PFSK-1 (cell line): ENCODE data around the gene CAPN7.

Experiments
- POLR2AphosphoS5 ChIP-seq: IDR thresholded peaks from 2 replicates; pipeline ENCODE4 v1.6.1; 2012; ENCODE audit warnings: low read depth, mild to moderate bottlenecking, control low read depth, low read length, moderate library complexity
- REST ChIP-seq, 2 experiments: IDR thresholded peaks; 2 replicates each; pipeline versions ENCODE4 v1.6.1 to v1.8.0; 2011 to 2012; ENCODE audit warnings: low read depth in 2 of 2, low read length in 2 of 2, control low read depth in 1 of 2, inconsistent platforms in 1 of 2, mild to moderate bottlenecking in 1 of 2, moderate library complexity in 1 of 2; ENCODE audit not compliant: insufficient read depth in 1 of 2
- SIN3A ChIP-seq: IDR thresholded peaks from 2 replicates; pipeline ENCODE4 v1.6.1; 2012; ENCODE audit warnings: mild to moderate bottlenecking, low read length, moderate library complexity, borderline replicate concordance; ENCODE audit not compliant: insufficient read depth
- TAF1 ChIP-seq: IDR thresholded peaks from 2 replicates; pipeline ENCODE4 v1.6.1; 2012; ENCODE audit warnings: low read length, control low read depth, borderline replicate concordance; ENCODE audit not compliant: insufficient read depth

GRCh38 chr3:15299036-15299435 is 93.0 kb downstream of the CAPN7 start:
- TF ChIP-seq REST (IDR thresholded peaks at IDR 0.05; ENCODE audit: insufficient read depth in 1 of 2, low read depth in 2 of 2, low read length in 2 of 2) (no peak), POLR2AphosphoS5 (no peak), TAF1 (no peak), SIN3A (no peak)
